BLaER1 (cell line): ENCODE measurements around the gene HSPA12A.

Experiments used
- H3K27ac ChIP-seq: shearing (Covaris generic); formaldehyde crosslinking; 2 replicates; pipeline ENCODE4 v1.8.1; 2022
- H3K27me3 ChIP-seq: shearing (Covaris generic); formaldehyde crosslinking; 2 replicates; pipeline ENCODE4 v1.8.1; 2022
- H3K36me3 ChIP-seq: shearing (Covaris generic); formaldehyde crosslinking; 2 replicates; pipeline ENCODE4 v1.8.1; 2022
- H3K4me1 ChIP-seq: shearing (Covaris generic); formaldehyde crosslinking; 2 replicates; pipeline ENCODE4 v1.8.1; 2022
- H3K4me2 ChIP-seq: shearing (Covaris generic); formaldehyde crosslinking; 2 replicates; pipeline ENCODE4 v1.8.1; 2022
- H3K4me3 ChIP-seq: shearing (Covaris generic); formaldehyde crosslinking; 2 replicates; pipeline ENCODE4 v1.8.1; 2022
- H3K9ac ChIP-seq: shearing (Covaris generic); formaldehyde crosslinking; 2 replicates; pipeline ENCODE4 v1.8.1; 2022
- H3K9me3 ChIP-seq: shearing (Covaris generic); formaldehyde crosslinking; 2 replicates; pipeline ENCODE4 v1.8.1; 2022
- H4K20me1 ChIP-seq: shearing (Covaris generic); formaldehyde crosslinking; 2 replicates; pipeline ENCODE4 v1.8.1; 2022
- Cebpa-rat ChIP-seq: shearing (Covaris generic); IDR thresholded peaks from 2 replicates; pipeline ENCODE4 v1.8.1; 2022

Gene HSPA12A

GRCh38 chr10:116742367-116743265 lies at the start of gene HSPA12A:
HSPA12A (minus strand) TSS chr10:116742566; CDS start chr10:116742469, 97 bp downstream.
- peak within 1 kb of the TSS; percentile 30; the same call in 1 of the 2 replicates for H3K27ac ChIP-seq
- peaks cover 28% of the 10 kb centered on the region for H4K20me1 ChIP-seq
- peak within 1 kb of the TSS; percentile 96 for H3K4me2 ChIP-seq
- peak within 1 kb of the TSS; percentile 72 for H3K4me3 ChIP-seq
- H3K9ac ChIP-seq = peak within 1 kb of the TSS; percentile 73; the same call in 1 of the 2 replicates
- H3K4me1 ChIP-seq = peaks cover 36% of the 10 kb centered on the region
- peaks cover 59% of the 10 kb centered on the region for H3K27me3 ChIP-seq
- no peaks in the 10 kb centered on the region for H3K9me3 ChIP-seq
- H3K36me3 ChIP-seq = no peaks in the 10 kb centered on the region
- TF ChIP-seq Cebpa-rat = no peak

DNA sequence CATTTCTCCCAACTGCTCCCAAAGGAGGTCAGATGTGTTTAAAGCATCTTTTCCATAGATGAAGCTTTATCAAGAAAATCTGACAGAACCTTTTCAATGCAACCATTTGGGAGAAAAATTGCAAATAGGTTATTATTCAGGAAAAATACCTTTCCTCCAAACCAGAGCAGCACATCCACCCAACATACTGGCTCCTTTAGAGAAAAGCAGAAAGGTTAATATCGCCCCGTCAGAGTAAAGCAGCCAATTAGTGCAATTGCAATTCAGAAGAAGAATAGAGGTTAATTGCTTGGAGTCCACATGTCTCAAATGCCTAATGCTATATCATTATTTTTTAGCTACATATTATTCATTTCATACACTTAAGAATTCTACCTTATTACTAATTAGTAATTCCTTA lies 48.9 kb upstream of the HSPA12A start:
- H3K9me3 ChIP-seq = no peaks in the 10 kb centered on the region
- no peak overlapping the region for H3K4me2 ChIP-seq
- H3K36me3 ChIP-seq = no peaks in the 10 kb centered on the region
- TF ChIP-seq Cebpa-rat = no peak
- H3K27me3 ChIP-seq = no peaks in the 10 kb centered on the region
- no peak overlapping the region for H3K9ac ChIP-seq
- H3K4me1 ChIP-seq = peaks cover 11% of the 10 kb centered on the region
- H3K27ac ChIP-seq = no peak overlapping the region
- H3K4me3 ChIP-seq = no peak overlapping the region
- H4K20me1 ChIP-seq = no peaks in the 10 kb centered on the region

- Histone ChIP-seq H3K27ac (peak overlapping the region; percentile 70), H3K9me3 (no peaks in the 10 kb centered on the region), H3K27me3 (no peaks in the 10 kb centered on the region), H3K4me1 (peaks cover 11% of the 10 kb centered on the region), H3K4me3 (peak overlapping the region; percentile 57), H3K9ac (peak overlapping the region; percentile 45), H3K36me3 (no peaks in the 10 kb centered on the region), H3K4me2 (peak overlapping the region; percentile 95), H4K20me1 (no peaks in the 10 kb centered on the region)
- TF ChIP-seq Cebpa-rat = no peak
Measured at GRCh38 chr10:116787893-116788665, 45.7 kb upstream of the HSPA12A start.

- H3K9me3 ChIP-seq = no peaks in the 10 kb centered on the region
- no peaks in the 10 kb centered on the region for H4K20me1 ChIP-seq
- H3K9ac ChIP-seq = peak overlapping the region; percentile 45; the same call in 1 of the 2 replicates
- H3K4me2 ChIP-seq = peak overlapping the region; percentile 95
- peaks cover 11% of the 10 kb centered on the region for H3K4me1 ChIP-seq
- no peak overlapping the region for H3K27ac ChIP-seq
- H3K27me3 ChIP-seq = no peaks in the 10 kb centered on the region
- no peak overlapping the region for H3K4me3 ChIP-seq
- no peak for TF ChIP-seq Cebpa-rat
- no peaks in the 10 kb centered on the region for H3K36me3 ChIP-seq
Measured at GRCh38 chr10:116787053-116787659, 44.8 kb upstream of the HSPA12A start.

- Histone ChIP-seq H4K20me1 (no peaks in the 10 kb centered on the region), H3K9me3 (no peaks in the 10 kb centered on the region), H3K36me3 (no peaks in the 10 kb centered on the region), H3K4me1 (peaks cover 18% of the 10 kb centered on the region), H3K27ac (no peak overlapping the region), H3K9ac (no peak overlapping the region), H3K4me2 (no peak overlapping the region), H3K27me3 (no peaks in the 10 kb centered on the region), H3K4me3 (no peak overlapping the region)
- TF ChIP-seq Cebpa-rat = no peak
Measured at GRCh38 chr10:116785867-116786266, 43.5 kb upstream of the HSPA12A start.

DNA sequence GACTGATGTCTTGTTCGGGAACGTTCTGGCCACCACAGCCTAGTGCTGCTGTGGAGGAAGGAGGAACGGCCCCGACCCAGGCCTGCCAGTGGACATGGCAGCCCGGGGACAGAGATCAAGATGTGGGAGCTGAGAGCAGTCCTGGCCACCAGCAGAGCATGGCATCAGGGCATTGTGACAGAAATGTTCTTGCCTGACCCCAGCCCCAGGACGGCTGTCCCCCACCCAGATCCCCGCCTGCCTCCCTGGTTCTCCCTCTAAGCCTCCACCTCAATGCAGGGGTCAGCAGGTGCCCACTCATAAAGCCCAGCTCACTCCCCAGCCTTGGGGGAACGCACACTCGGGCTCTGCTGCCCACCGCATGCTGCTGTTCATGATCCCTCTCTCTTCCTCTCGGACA lies 42.9 kb upstream of the HSPA12A start:
- no peak overlapping the region for H3K4me2 ChIP-seq
- no peak overlapping the region for H3K27ac ChIP-seq
- H3K36me3 ChIP-seq = no peaks in the 10 kb centered on the region
- no peaks in the 10 kb centered on the region for H3K27me3 ChIP-seq
- no peak overlapping the region for H3K4me3 ChIP-seq
- H4K20me1 ChIP-seq = no peaks in the 10 kb centered on the region
- no peak for TF ChIP-seq Cebpa-rat
- H3K9me3 ChIP-seq = no peaks in the 10 kb centered on the region
- H3K9ac ChIP-seq = no peak overlapping the region
- peaks cover 18% of the 10 kb centered on the region for H3K4me1 ChIP-seq

GRCh38 chr10:116784651-116785050 lies 42.3 kb upstream of the HSPA12A start:
- H3K4me1 ChIP-seq = peaks cover 18% of the 10 kb centered on the region
- no peaks in the 10 kb centered on the region for H4K20me1 ChIP-seq
- no peaks in the 10 kb centered on the region for H3K36me3 ChIP-seq
- no peak overlapping the region for H3K9ac ChIP-seq
- no peak overlapping the region for H3K4me2 ChIP-seq
- H3K4me3 ChIP-seq = no peak overlapping the region
- no peaks in the 10 kb centered on the region for H3K9me3 ChIP-seq
- H3K27ac ChIP-seq = no peak overlapping the region
- no peak for TF ChIP-seq Cebpa-rat
- H3K27me3 ChIP-seq = no peaks in the 10 kb centered on the region

DNA sequence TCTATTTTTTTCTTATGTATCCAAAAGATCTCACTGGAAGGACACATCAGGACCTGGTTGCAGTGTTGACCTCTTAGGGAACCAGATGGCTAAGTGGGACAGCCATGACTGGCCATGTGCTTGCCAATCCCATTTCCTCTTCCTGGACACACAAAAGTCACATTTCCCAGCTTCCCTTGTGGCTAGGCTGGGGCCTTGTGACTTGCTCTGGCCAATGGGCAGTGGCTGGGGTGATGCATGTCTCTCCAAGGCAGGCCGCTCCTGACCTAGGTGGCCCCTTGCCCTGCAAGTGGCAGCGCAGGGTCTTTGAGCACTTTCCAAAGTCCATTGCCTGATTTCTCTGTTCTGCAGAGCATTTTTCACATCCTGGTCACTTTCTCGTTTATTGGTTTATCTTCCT lies 41.7 kb upstream of the HSPA12A start:
- Histone ChIP-seq H3K9me3 (no peaks in the 10 kb centered on the region), H3K27me3 (no peaks in the 10 kb centered on the region), H3K9ac (no peak overlapping the region), H3K4me3 (no peak overlapping the region), H3K4me2 (no peak overlapping the region), H3K27ac (no peak overlapping the region), H3K4me1 (peaks cover 18% of the 10 kb centered on the region), H3K36me3 (no peaks in the 10 kb centered on the region), H4K20me1 (no peaks in the 10 kb centered on the region)
- no peak for TF ChIP-seq Cebpa-rat

DNA sequence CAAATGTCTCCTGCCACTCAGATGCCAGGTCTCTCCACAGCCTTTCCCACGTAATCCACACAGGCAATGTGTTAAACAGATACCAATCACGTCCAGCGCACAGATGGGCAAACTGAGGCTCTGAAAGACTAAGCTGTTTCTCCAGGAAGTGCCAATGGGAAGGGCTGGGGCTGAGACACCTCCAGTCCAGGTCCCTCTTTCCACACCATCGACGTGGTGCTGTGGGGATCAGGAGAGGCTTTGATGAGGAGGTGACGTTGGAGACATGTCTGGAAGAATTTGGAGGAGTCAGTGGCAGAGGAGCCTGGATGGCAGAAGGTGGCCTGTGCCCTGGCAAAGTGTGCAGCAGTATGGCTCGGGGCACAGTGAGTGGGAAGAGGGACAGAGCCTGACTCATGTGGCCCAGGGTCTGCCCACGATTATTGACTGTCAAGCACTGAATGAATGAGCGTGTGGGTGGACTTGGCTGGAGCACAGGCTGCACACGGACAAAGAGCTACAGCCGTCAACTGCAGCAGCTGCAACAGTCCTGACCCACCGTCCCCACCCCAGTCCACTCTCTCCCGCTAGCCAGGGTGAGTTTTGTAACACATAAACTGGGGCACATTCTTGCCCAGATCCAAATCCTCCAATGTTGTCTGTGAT lies 40.8 kb upstream of the HSPA12A start:
- Histone ChIP-seq H4K20me1 (no peaks in the 10 kb centered on the region), H3K27me3 (no peaks in the 10 kb centered on the region), H3K27ac (no peak overlapping the region), H3K4me2 (no peak overlapping the region), H3K9ac (no peak overlapping the region), H3K9me3 (no peaks in the 10 kb centered on the region), H3K4me3 (no peak overlapping the region), H3K4me1 (peaks cover 18% of the 10 kb centered on the region), H3K36me3 (no peaks in the 10 kb centered on the region)
- no peak for TF ChIP-seq Cebpa-rat
